ENCODE data around the gene RAB13.

The RAB13 gene

DNA sequence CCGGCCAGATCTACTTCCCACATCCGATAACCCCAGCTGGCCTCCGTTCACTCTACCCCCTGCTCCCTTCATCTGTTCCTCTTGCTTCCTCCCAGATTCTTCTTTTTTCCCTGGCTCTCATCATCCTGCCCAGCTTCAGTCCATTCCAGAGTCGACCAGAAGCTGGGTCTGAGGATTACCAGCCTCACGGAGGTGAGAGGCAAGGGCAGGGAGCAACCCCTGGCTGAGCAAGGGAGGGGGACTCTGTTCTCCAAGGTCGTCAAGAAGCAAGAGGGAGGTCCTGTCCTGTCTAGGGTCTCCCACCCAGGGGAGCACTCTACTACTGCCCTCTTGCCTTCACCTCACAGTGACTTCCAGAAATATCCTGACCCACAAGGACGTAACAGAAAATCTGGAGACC, 12.6 kb downstream of the RAB13 start:
- H3K4me3 Mint-ChIP-seq, result peak overlapping the region in 1 of 3 experiments; percentile 45
- peaks cover 34% of the 10 kb centered on the region for H3K36me3 Mint-ChIP-seq (ENCODE audit: low read depth)
- peaks cover 34% of the 10 kb centered on the region for H3K4me1 Mint-ChIP-seq
- TF ChIP-seq, protein P1, sequence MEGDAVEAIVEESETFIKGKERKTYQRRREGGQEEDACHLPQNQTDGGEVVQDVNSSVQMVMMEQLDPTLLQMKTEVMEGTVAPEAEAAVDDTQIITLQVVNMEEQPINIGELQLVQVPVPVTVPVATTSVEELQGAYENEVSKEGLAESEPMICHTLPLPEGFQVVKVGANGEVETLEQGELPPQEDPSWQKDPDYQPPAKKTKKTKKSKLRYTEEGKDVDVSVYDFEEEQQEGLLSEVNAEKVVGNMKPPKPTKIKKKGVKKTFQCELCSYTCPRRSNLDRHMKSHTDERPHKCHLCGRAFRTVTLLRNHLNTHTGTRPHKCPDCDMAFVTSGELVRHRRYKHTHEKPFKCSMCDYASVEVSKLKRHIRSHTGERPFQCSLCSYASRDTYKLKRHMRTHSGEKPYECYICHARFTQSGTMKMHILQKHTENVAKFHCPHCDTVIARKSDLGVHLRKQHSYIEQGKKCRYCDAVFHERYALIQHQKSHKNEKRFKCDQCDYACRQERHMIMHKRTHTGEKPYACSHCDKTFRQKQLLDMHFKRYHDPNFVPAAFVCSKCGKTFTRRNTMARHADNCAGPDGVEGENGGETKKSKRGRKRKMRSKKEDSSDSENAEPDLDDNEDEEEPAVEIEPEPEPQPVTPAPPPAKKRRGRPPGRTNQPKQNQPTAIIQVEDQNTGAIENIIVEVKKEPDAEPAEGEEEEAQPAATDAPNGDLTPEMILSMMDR (IDR thresholded peaks at IDR 0.05; ENCODE audit: unreplicated experiment in 3 of 3), result no peak
- H3K9me3 Mint-ChIP-seq, result no peaks in the 10 kb centered on the region
- H3K27ac Mint-ChIP-seq, result no peak overlapping the region
- H3K27me3 Mint-ChIP-seq (ENCODE audit: low read depth), result no peaks in the 10 kb centered on the region

DNA sequence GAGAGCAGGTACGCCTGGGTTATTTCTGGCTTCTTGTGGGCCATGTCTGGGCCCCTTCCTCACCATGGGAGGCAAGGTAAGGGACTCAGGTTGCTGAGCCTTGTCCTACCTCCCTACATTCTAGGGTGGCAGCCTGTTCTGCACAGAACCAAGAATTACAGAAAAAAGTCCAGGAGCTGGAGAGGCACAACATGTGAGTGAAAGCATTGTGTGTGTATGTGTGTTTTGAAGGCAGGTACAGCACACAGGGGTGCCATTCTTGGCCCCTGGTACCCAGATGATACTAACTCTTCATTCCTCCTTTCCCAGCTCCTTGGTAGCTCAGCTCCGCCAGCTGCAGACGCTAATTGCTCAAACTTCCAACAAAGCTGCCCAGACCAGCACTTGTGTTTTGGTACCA, 13.1 kb downstream of the RAB13 start:
- Mint-ChIP-seq H3K27me3 (ENCODE audit: low read depth) (no peaks in the 10 kb centered on the region), H3K4me1 (peaks cover 30% of the 10 kb centered on the region), H3K36me3 (ENCODE audit: low read depth) (peaks cover 34% of the 10 kb centered on the region), H3K4me3 (peak overlapping the region in 2 of 3 experiments; percentile 45), H3K9me3 (no peaks in the 10 kb centered on the region), H3K27ac (no peak overlapping the region)
- TF ChIP-seq, protein P1 (IDR thresholded peaks at IDR 0.05; ENCODE audit: unreplicated experiment in 3 of 3), result no peak

DNA sequence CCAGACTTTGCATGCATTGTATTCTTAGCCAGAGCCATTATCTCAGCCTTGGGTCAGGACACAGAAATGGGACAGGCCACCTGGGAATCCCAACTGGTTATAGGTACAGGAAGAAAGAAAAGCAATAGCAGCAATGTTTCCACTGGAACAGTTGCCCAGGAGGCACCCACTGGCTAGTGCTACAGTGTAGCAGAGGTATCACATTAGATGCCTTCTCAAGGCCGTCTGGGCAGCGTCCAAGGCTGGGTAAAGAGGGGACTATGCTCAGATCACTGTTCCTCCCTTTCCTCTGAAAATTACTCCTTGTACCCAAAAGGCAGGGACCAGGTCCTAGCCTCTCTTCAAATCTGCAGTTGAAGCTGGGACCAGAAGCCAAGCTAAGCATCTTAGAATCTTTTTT, 15.8 kb downstream of the RAB13 start:
- Mint-ChIP-seq H3K36me3 (ENCODE audit: low read depth) (peaks cover 21% of the 10 kb centered on the region), H3K27ac (no peak overlapping the region), H3K9me3 (no peaks in the 10 kb centered on the region), H3K27me3 (ENCODE audit: low read depth) (no peaks in the 10 kb centered on the region), H3K4me1 (peaks cover 26% of the 10 kb centered on the region), H3K4me3 (peak overlapping the region in 2 of 3 experiments; percentile 41 to 55)
- TF ChIP-seq, protein P1 (IDR thresholded peaks at IDR 0.05; ENCODE audit: unreplicated experiment in 3 of 3), result no peak

DNA sequence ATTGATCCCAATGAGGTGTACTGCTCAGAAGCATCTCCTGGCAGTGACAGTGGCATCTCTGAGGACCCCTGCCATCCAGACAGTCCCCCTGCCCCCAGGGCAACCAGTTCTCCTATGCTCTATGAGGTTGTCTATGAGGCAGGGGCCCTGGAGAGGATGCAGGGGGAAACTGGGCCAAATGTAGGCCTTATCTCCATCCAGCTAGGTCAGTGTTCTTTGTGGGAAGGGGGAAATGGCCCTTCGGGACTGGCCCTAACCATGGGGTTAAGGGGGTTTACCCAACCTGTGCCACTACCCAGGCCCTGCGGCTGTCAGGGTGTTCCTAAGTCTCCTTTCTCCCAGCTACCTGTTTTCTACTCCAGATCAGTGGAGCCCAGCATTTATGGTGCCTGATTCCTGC, 17.2 kb downstream of the RAB13 start:
- Mint-ChIP-seq H3K4me1 (peaks cover 32% of the 10 kb centered on the region), H3K27ac (peak overlapping the region; percentile 94 to 99 (median 96)), H3K4me3 (peak overlapping the region; percentile 91 to 95 (median 94)), H3K27me3 (ENCODE audit: low read depth) (no peaks in the 10 kb centered on the region), H3K9me3 (no peaks in the 10 kb centered on the region), H3K36me3 (ENCODE audit: low read depth) (peaks cover 10% of the 10 kb centered on the region)
- TF ChIP-seq, protein P1 (IDR thresholded peaks at IDR 0.05; ENCODE audit: unreplicated experiment in 3 of 3), result no peak

DNA sequence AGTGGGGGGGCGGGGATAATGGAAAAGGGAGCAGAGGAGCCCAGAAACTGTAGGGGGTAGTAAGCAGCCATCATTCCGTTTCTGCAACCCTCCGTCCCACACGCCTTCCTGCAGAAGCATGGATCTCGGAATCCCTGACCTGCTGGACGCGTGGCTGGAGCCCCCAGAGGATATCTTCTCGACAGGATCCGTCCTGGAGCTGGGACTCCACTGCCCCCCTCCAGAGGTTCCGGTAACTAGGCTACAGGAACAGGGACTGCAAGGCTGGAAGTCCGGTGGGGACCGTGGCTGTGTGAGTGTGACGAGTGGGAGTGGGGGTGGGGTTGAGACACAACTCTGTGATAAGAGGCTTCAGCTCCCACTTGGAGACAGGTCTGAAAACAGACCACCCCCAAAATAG, 17.7 kb downstream of the RAB13 start:
- peak overlapping the region; percentile 94 to 99 (median 96) for H3K27ac Mint-ChIP-seq

DNA sequence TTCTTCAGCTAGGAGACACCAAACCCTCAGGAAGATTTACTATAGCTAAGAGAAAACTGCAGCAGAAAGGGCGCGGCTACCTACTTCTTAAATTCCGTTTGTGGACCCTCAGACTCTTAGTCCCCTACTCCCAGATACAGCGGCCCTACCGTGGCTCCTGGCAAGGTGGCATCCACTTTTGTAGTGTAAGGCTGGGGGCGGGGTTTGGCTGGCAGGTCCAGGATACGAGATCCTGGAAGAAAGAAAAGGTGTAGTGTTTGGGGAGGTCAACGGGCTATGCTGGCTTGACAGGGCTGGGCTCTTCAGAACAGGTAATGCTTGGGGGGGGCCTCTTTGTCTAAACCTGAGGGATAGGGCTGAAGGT, 18.2 kb downstream of the RAB13 start:
- Mint-ChIP-seq H3K9me3 (no peaks in the 10 kb centered on the region), H3K4me1 (peaks cover 40% of the 10 kb centered on the region), H3K4me3 (peak overlapping the region; percentile 91 to 95 (median 94)), H3K27me3 (ENCODE audit: low read depth) (no peaks in the 10 kb centered on the region), H3K36me3 (ENCODE audit: low read depth) (peaks cover 4% of the 10 kb centered on the region), H3K27ac (peak overlapping the region; percentile 94 to 99 (median 96))
- TF ChIP-seq, protein P1 (IDR thresholded peaks at IDR 0.05; ENCODE audit: unreplicated experiment in 3 of 3), result no peak

More for the DNA sequence above, 17.7 kb downstream of the RAB13 start:
- H3K9me3 Mint-ChIP-seq, result no peaks in the 10 kb centered on the region
- peak overlapping the region; percentile 91 to 95 (median 94) for H3K4me3 Mint-ChIP-seq
- TF ChIP-seq, protein P1 (IDR thresholded peaks at IDR 0.05; ENCODE audit: unreplicated experiment in 3 of 3), result no peak
- no peaks in the 10 kb centered on the region for H3K27me3 Mint-ChIP-seq (ENCODE audit: low read depth)
- H3K36me3 Mint-ChIP-seq (ENCODE audit: low read depth), result peaks cover 7% of the 10 kb centered on the region
- peaks cover 38% of the 10 kb centered on the region for H3K4me1 Mint-ChIP-seq

Data from nephron (organoid).